Stimulated activated CD4-positive, alpha-beta T cell treated with anti-CD3 and anti-CD28 coated beads, Interleukin-1b, Interleukin-23, amount 100 ng/mL, for 48 hours (primary cell): ENCODE data around the gene SNTB2.
"Not testable (repeated sequence)": the region's sequence is repeated elsewhere in the genome, so short reads cannot be mapped to it uniquely, and the experiment has no call there.

ENCODE experiments used
- DNase-seq: peaks from one replicate; pipeline ENCODE4 v3.0.0-alpha.2; 2020

Gene SNTB2

DNA sequence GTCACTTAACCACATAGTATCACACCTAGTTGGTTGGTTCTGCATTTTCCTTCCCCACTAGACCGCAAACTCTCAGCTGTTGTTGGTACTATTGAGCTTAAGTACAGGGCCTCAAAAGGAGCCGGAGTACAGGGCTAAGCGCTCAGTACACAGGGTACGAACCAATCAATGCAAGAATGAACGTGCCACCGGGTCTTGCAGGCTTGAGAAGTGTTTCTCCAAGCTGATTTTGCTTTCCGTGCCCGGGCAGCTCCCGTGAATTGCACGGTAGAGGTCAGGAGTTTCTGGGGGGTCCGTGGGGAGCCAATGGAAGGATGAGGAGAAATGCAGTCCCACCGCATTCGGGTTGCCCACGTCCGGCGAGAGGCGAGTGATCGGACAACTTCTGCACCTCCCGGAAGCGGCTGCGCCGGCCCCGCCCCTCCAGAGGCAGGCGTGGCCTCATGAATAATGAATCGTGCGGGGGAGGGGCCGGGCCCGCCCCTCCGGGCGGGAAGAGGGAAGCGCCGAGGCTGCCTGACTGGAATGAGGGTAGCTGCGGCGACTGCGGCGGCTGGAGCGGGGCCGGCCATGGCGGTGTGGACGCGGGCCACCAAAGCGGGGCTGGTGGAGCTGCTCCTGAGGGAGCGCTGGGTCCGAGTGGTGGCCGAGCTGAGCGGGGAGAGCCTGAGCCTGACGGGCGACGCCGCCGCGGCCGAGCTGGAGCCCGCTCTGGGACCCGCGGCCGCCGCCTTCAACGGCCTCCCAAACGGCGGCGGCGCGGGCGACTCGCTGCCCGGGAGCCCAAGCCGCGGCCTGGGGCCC, at the start of gene SNTB2:
Gene SNTB2 (plus strand): TSS at position 523 of the 804 bp plus-strand sequence. CDS start 3 bp downstream, at position 526.
- DNase-seq = peak; percentile 79

- DNase-seq = no peak
Measured at GRCh38 chr16:69138608-69139007, 48.4 kb upstream of the SNTB2 start.

- not testable (repeated sequence) for DNase-seq
Measured at GRCh38 chr16:69139464-69139863, 47.5 kb upstream of the SNTB2 start.

DNA sequence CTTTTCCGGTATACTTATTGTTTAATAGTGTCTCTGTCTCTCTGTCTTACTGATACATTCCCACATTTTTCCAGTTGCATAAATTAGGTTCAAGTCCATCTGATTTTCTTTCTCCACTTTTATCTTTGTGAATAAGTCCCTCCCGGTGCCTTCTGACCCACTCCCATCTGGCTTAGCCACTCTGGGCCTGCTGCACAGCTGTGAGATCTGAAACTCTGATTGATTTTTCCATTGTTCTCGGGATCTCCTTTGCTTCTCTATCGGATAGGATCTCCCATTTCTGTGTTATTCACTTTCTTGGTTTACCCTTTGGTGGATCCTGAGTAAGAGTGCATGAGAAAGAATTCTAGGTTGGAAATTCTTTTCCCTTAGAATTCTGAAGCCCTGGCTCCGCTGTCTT, 46.0 kb upstream of the SNTB2 start:
- no peak for DNase-seq

- no peak for DNase-seq
Measured at GRCh38 chr16:69141936-69142335, 45.0 kb upstream of the SNTB2 start.

DNA sequence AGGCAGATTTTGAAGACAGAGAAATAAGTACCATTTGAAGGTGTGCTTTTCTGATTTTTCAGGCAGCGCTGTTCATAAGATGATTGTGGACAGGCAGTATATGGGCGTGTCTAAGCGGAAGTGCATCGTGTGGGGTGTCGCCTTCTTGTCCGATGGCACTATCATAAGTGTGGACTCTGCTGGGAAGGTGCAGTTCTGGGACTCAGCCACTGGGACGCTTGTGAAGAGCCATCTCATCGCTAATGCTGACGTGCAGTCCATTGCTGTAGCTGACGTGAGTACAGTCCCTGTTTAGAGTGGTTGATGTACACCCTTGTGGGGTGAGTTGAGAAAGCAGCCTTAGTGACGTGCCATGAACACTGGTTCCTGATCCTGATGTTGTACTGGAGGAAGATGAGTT, 43.8 kb upstream of the SNTB2 start:
- no peak for DNase-seq

DNA sequence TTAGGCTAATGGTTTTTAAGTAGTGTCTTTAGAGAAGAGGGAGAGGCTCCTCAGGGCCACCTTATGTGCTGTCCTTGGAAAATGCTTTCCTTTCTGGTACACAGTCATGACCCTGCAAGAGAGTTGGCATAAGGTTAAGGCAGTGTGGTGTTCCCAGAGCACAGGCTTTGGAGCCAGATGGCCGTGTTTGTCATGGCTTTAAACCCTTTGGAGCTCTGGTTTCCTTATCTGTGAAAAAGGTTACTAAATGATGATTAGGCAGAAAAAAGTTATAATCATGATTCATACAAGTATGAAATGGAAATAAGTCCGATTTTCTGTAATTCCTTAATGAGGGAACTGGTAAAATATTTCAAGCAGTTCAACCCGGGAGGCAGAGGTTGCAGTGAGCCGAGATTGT, 41.3 kb upstream of the SNTB2 start:
- no peak for DNase-seq

- DNase-seq = not testable (repeated sequence)
Measured at GRCh38 chr16:69149621-69150020, 37.3 kb upstream of the SNTB2 start.

- DNase-seq = peak; percentile 32
Measured at GRCh38 chr16:69150146-69150865, 36.7 kb upstream of the SNTB2 start.

DNA sequence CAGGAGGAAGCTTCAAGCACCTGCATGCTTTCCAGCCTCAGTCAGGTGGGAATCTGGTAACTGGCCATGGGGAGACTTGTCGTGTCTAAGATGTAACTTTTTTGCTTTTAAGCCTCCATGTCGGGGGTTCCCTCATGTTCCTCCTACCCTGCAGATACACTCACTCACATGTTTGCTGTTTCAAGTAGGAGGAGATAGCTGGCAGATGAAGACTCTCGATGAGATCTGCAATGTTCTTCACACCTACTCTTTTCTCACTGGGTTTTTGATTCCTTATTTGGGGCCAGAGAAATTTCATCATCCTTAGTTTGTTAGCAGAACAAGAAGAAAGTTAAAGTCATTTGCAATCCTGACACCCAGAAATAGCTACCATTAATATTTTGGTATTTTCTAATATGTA, 29.8 kb upstream of the SNTB2 start:
- DNase-seq = no peak

- no peak for DNase-seq
Measured at GRCh38 chr16:69160192-69160591, 26.8 kb upstream of the SNTB2 start.

- no peak for DNase-seq
Measured at GRCh38 chr16:69165584-69165983, 21.4 kb upstream of the SNTB2 start.

GRCh38 chr16:69166221-69166833, 20.6 kb upstream of the SNTB2 start:
- peak; percentile 90 for DNase-seq

DNA sequence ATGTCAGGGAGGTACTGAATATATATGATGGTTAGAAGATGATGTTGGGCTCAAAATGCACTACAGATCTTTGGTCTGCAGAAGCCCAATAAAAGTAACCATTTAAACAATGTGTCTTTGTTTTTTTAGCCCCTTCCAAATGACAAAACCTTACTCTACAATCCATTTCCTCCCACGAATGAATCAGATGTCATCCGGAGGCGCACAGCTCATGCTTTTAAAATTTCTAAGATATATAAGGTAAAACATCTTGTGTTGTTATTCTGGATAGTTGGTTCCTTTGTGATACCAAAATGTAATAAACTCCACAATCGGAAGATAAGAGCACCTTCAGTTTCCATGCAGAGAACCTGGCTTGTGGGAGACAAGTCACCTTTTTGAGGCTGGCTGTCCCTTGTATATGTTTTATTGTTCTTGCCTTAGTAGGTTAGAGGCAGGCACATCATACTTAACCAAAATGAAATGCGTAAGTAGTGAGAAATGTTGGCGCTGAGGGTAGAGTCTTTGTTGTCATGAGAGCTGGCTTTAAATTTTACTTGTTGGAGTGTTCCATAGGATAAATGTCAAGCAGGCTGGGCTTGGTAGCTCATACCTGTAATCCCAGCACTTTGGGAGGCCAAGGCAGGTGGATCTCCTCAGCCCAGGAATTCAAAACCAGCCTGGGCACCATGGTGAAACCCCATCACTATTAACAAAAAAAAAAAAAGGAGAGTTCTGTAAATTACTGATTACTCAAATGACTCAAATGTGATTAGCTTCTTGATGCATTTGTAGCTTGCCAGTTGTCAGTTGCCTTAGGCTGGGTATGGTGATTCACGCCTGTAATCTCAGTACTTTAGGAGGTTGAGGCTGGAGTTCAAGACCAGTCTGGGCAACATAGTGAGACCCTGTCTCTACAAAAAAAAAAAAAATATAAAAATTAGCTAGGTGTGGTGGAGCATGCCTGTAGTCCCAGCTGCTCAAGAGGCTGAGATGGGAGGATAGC, 19.7 kb upstream of the SNTB2 start:
- peak; percentile 16 for DNase-seq

GRCh38 chr16:69169051-69169450, 17.9 kb upstream of the SNTB2 start:
- no peak for DNase-seq

- no peak for DNase-seq
Measured at GRCh38 chr16:69169607-69170352, 17.2 kb upstream of the SNTB2 start.

DNA sequence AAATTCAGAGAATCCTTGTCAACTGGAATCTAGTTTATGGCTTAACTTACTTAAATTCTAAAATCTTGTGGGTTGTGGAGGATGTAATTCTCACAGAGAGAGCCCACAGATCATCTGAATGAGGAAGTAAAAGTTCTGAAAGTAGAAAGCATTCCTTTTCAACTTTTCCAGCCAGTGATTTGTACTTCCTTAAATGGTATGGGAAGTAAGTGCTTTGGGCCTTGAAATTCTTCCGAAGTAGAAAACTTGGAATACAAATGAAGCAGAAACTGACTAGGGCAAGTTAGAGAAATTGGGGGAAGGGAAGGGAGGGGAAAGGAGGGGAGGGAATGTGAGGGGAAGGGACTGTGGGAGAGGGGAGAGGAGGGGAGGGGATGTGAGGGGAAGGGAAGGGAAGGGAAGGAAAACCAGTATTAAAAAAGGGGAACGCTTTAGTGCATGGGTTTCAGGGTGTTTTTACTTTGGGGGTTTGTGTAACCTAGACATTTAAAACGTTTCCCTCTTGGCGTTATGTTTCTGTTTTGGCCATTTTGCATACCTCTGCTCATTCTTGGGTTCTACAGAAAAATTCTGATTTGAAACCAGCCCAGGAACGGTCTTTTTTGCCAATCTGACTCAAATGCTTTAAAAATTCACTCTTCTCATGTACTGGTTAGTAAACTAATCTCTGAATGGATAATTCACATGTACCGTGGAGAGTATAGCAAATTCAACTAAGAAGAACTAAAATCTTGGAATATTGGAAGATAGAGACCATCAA, 15.5 kb upstream of the SNTB2 start:
- no peak for DNase-seq

DNA sequence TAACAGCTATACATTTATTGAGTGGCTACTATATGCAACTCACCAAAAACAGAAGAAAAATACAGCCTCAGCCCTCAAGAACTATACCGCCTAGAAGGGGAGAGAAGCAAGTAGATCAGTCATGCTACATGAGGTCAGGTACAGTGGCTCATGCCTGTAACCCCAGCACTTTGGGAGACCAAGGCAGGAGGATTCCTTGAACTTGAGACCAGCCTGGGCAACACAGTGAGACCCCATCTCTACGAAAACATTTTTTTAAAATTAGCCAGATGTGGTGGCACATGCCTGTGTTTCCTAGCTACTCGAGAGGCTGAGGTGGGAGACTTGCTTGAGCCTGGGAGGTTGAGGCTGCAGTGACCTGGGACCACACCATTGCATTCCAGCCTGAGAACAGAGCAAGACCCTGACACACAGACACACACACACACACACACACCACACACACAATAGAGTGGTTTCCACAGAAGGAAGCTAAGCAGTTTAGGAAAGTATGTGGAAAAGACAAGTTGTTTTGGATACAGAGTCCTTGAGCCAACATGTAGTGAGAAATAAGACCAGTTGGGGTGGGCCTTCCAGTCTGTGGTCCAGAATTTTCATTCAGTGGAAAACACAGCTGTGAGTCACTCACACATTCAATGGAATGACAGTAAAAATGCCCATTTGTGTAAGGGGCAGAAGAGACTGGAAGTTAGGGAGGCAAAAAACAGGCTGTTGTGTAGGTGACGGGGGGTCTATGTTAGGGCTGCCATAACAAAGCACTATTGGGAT, 10.7 kb upstream of the SNTB2 start:
- no peak for DNase-seq

DNA sequence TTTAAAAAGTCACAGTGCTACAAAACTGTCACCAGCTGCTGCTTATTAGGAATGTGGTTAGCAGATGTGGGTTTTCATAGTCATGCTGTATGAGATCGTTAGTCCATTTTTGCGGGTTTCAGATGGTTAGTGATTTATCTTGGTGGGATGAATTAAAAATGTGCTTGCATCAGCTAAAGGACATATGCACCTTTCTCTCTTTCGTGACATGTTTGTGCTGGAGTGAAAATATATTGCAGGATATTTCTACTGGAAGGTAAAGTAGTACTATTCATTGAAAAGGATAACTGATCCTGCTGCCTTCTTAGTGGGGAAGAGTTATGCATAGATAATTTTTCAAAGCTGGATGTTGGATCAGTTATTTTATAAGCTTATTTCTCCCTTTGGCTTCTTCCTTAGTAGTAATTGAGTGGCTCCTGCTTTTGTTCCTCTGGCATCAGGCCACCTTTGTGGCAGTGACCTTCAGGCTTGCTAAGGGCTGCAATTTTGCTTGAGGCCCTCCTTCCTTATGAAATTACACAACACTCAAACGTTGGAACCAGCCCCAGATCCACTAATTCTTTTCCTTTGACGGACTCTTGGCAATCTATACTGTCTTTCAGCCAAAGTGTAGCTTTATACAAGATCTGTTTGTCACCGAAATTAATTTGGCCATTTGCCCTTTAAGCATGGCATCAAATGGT, 7.5 kb upstream of the SNTB2 start:
- DNase-seq = no peak

DNA sequence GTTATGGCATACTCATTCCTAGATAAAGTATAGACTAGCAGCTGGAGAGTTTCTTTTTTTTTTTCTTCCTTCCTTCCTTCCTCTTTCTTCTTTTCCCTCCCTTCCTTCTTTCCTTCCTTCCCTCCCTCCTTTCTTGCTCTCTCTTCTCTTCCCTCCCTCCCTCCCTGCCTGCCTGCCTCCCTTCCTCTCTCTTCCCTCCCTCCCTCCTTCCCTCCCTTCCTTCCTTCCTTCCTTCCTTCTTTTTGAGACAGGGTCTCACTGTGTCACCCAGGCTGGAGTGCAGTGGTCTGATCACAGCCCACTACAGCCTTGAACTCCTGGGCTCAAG, 7.0 kb upstream of the SNTB2 start:
- no peak for DNase-seq
